ENCODE results near the gene KRT10.

The KRT10 gene

GRCh38 chr17:40822132-40822812 lies at the start of gene KRT10:
Gene KRT10 (minus strand): TSS chr17:40822614. CDS start chr17:40822585, 29 bp downstream.
- no peak for DNase-seq (ENCODE audit: low read depth, low spot score)
- POLR2A ChIA-PET: interaction anchor here (0.6 kb wide), 1 partner anchor 594 kb away, joined by 3 read pairs; no protein-coding TSS in a partner anchor
- CTCF ChIA-PET: interaction anchor here (1.1 to 1.4 kb wide), 3 partner anchors 19 to 843 kb away, joined by 3 to 8 read pairs (median 4); no protein-coding TSS in a partner anchor
- no peak for TF ChIP-seq CTCF (IDR thresholded peaks at IDR 0.05; ENCODE audit: insufficient read depth, low read length, missing control alignments)
- H3K4me3 ChIP-seq (ENCODE audit: low read depth, low read length): no peak within 1 kb of the TSS

GRCh38 chr17:40871316-40871715 lies 48.9 kb upstream of the KRT10 start:
- CTCF ChIA-PET: interaction anchor here (1.1 to 2.2 kb wide), 9 partner anchors 9 to 794 kb away, joined by 3 to 10 read pairs (median 6); no protein-coding TSS in a partner anchor
- POLR2A ChIA-PET: no interaction called here
- DNase-seq (ENCODE audit: low read depth, low spot score): no peak
- no peak for TF ChIP-seq CTCF (IDR thresholded peaks at IDR 0.05; ENCODE audit: insufficient read depth, low read length, missing control alignments)
- H3K4me3 ChIP-seq (ENCODE audit: low read depth, low read length): no peak overlapping the region

GRCh38 chr17:40870136-40870535 lies 47.7 kb upstream of the KRT10 start:
- DNase-seq (ENCODE audit: low read depth, low spot score): no peak
- POLR2A ChIA-PET: no interaction called here
- TF ChIP-seq CTCF (IDR thresholded peaks at IDR 0.05; ENCODE audit: insufficient read depth, low read length, missing control alignments): no peak
- CTCF ChIA-PET: interaction anchor here (1.1 to 2.2 kb wide), 4 partner anchors 14 to 793 kb away, joined by 4 to 6 read pairs (median 6); no protein-coding TSS in a partner anchor
- H3K4me3 ChIP-seq (ENCODE audit: low read depth, low read length): no peak overlapping the region

- no peak for DNase-seq (ENCODE audit: low read depth, low spot score)
- no peak within 1 kb of the TSS for H3K4me3 ChIP-seq (ENCODE audit: low read depth, low read length)
- ChIA-PET POLR2A (no interaction called here), CTCF (interaction anchor here (1.2 to 4.3 kb wide), 4 partner anchors 10 to 796 kb away, joined by 3 to 22 read pairs (median 7); no protein-coding TSS in a partner anchor)
- TF ChIP-seq CTCF (IDR thresholded peaks at IDR 0.05; ENCODE audit: insufficient read depth, low read length, missing control alignments): no peak
Observed at GRCh38 chr17:40866838-40867237, 44.4 kb upstream of the KRT10 start, which contains the start of gene KRT12. Gene KRT12 (minus strand): TSS chr17:40867223. CDS start chr17:40867186, 37 bp downstream.

GRCh38 chr17:40864661-40865390 lies 42.4 kb upstream of the KRT10 start:
- CTCF ChIA-PET: interaction anchor here (0.9 to 10.9 kb wide), 4 partner anchors 8 to 796 kb away, joined by 3 to 172 read pairs (median 87); no protein-coding TSS in a partner anchor
- H3K4me3 ChIP-seq (ENCODE audit: low read depth, low read length): no peak overlapping the region
- no peak for TF ChIP-seq CTCF (IDR thresholded peaks at IDR 0.05; ENCODE audit: insufficient read depth, low read length, missing control alignments)
- no peak for DNase-seq (ENCODE audit: low read depth, low spot score)
- POLR2A ChIA-PET: no interaction called here
